Medulla oblongata (tissue), 1 donor: Measurements from ENCODE around the gene BACE1.
"Not testable (repeated sequence)": the region's sequence is repeated elsewhere in the genome, so short reads cannot be mapped to it uniquely, and the experiment has no call there.

Experiments used
- DNase-seq: peaks from one replicate; pipeline ENCODE4 v3.0.0-alpha.2; 2015; ENCODE audit errors: extremely low spot score

BACE1 gene

GRCh38 chr11:117278347-117278746, 37.7 kb downstream of the BACE1 start:
- no peak for DNase-seq

- DNase-seq = no peak
Observed at GRCh38 chr11:117273550-117274289, 42.3 kb downstream of the BACE1 start.

DNA sequence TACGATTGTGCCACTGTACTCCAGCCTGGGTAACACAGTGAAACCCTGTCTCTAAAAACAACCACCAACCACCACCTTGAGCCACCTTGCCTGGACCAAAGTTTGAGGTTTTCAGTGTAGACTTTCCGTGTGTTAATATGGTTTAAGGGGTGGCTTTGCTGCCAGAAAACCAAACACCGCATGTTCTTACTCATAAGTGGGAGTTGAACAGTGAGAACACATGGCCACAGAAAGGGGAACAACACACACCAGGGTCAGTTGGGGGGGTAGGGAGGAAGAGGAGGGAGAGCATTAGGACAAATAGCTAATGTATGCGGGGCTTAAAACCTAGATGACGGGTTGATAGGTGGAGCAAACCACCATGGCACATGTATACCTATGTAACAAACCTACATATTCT, 43.9 kb downstream of the BACE1 start:
- DNase-seq = not testable (repeated sequence)

DNA sequence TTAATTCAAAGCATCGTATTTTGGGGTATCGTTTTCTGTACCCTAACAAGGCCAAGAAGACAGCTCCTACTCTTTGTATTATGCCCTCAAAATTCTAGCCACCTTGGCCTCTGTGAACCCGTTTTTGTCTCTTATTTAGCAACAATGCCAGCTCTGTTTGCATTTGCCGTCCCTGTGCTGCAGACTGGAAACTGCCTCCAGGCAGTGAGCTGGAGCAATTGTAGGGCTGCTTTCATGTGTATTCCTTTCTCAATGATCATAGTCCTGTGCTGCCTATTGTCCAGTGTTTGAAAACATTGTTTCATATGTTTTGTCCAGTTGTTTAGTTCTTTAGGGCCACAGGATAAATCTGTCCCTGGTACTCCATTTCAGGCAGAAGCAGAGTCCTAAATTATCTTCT, 44.8 kb downstream of the BACE1 start:
- no peak for DNase-seq

DNA sequence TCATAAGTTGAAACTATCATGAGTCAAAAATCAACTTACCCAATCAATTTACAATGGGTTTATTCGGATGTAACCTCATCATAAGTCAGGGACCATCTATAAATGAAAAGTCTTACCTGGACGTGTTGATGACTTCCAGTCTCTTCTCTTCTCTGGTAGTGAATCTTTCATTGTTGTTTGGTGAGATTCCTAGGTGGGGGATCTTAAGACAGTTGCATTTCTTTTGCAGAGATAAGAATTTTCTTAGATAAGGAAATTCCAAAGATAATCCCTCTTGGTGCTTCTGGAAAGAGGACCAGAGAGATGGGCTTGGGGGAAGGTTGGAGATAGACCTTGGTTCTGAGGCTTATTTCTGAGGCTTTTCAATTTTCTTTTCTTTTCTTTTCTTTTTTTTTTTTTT, 46.2 kb downstream of the BACE1 start:
- DNase-seq = no peak

DNA sequence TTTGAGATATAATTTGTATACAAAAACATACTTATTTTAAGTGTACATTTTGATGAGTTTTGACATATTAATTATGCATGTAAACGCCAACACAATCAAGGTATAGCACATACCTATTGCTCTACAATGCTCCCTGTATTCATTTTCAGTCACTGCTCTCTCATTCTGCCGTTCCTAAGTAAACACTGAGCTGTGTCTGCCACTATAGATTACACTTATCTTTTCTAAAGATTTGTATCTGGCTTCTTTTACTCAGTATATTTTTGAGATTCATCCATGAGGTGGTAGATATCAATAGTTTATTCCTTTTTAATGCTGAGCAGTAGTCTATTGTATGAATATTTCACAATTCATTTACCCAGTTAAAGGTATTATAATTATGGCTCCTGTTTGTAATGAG, 50.3 kb downstream of the BACE1 start:
- no peak for DNase-seq

DNA sequence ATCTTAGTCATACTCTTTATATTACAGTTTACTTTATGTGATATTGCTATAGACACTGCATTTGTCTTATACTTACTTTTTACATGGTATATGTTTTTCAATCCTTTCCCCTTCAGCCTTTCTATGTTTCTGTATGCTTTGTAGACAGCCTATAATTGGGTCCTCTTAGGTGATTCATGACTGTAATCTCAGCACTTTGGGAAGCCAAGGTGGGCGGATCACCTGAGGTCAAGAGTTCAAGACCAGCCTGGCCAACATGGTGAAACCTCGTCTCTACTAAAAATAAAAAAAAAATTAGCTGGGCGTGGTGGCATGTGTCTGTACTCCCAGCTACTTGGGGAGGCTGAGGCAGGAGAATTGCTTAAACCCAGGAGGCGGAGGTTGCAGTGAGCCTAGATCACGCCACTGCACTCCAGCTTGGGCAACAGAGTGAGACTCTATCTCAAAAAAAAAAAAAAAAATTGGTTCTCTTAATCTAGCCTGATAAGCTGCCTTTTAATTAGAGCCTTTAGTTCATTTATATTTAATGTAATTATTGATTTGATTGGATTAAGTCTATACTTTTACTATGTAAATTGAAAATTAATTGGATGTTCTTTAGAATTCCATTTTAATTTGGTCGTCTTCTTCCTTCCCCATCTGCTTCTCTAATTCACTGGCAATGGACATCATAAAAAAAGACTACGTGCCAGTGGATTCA, 51.3 kb downstream of the BACE1 start:
- DNase-seq = not testable (repeated sequence)

DNA sequence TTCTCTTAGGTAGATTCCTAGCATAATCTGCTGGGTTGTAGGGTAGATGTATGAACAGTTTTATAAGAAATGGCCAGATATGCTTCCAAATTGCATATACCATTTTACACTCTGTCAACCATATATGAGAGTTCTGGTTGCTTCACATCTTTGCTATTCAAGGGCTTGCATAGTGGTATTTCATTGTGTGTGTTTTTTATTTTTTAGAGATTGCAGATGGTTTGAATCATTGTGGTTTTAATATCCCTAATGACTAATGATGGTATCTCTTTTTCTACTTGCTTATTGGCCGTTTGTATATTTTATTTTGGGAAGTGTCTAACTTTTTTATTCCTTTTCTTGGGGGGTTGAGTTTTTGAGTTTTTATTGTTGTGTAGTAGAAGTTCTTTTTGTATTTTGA, 56.6 kb downstream of the BACE1 start:
- DNase-seq = no peak

DNA sequence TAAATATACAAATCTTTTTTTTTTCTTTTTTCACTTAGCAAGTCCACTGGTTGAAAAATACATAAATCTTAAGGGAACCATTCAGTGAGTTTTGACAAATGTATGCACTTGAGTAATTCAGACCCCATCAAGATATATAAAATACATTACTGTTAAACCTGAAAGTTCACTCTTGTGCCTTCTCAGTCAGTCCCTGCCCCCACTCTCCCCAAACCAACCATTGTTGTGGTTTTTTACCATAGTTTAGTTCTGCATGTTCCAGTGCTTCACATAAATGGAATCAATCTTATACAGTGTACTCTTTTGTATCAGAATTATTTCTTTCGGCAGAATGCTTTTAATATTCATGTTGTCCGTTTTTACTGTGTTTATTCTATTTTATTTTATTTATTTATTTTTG, 57.5 kb downstream of the BACE1 start:
- DNase-seq = no peak

DNA sequence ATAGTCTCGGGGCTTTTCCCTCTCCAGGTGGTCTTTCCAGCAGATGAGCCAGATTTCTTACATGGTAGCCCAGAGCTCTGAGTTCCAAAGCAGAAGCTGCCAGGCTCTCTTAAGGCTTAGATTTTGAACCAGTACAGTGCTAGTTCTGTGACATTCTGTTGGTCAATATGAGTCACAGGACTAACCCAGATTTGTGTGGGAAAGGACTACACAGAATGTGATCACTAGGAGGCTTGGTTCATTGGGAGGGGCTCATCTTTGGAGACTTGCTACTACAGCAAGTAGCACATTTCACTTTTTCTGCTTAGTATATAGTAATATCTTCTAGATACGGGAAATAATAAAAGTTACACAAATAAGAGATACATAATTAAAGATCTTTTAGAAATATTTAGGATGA, 59.5 kb downstream of the BACE1 start:
- DNase-seq = no peak

DNA sequence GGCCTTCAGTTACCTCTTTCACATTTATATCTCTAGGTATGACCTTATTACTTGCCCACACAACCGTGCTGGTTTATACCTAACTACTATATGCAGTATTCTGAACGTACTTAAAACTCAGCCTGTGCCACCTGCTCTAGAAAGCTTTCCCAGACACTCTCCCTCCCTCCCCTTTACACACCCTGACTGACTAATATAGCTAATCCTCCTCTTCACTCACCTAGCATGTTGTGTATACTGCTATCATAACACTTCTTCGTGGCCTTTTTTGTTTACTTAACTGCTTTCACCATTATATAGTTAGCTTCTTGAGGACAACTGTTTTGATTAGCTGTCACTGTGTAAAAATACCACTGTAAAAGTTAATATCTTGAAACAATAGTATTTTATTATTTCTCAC, 60.1 kb downstream of the BACE1 start:
- DNase-seq = no peak

- no peak for DNase-seq
Observed at GRCh38 chr11:117251506-117251905, 64.5 kb downstream of the BACE1 start.

- DNase-seq = no peak
Observed at GRCh38 chr11:117249571-117249970, 66.5 kb downstream of the BACE1 start.

- DNase-seq = no peak
Observed at GRCh38 chr11:117248341-117248740, 67.7 kb downstream of the BACE1 start.

GRCh38 chr11:117239295-117239694, 76.8 kb downstream of the BACE1 start:
- no peak for DNase-seq

DNA sequence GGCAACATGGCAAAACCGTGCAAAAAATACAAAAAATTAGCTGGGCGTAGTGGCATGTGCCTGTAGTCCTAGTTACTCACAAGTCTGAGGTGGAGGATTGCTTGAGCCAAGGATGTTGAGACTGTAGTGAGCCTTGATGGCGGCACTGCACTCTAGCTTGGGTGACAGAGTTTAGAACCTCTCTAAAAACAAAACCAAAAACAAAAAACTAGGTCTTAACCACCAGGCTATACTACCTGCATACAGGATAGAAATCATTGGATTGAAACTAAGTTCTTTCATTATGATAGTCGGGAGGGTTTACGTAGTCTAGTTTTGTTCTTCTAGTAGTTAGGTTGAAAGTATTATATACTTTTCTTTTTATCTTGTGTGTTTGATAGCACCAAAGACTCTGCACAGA, 77.8 kb downstream of the BACE1 start:
- no peak for DNase-seq
